Measurements from ENCODE around the gene ITPK1.

DNA sequence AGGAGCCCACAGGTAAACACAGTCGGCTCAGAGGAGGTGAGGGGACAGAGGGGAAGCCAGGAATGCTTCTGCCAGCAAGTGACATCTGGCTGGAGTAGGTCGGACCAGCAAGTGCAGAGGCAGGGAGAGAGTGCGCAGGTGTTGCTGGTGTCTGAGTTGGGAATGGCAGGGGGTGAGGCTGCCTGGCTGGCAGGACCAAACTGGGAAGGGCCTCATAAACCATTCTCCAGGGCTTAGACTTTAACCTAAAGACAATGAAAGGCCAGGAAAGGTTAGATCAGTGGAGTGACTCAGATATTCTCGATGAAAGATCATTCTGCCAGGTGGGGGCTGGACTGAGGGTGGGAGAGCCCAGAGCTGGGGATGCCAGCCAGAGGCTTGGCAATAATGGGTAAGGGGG, 66.4 kb downstream of the ITPK1 start:
- TF ChIP-seq, protein P1, sequence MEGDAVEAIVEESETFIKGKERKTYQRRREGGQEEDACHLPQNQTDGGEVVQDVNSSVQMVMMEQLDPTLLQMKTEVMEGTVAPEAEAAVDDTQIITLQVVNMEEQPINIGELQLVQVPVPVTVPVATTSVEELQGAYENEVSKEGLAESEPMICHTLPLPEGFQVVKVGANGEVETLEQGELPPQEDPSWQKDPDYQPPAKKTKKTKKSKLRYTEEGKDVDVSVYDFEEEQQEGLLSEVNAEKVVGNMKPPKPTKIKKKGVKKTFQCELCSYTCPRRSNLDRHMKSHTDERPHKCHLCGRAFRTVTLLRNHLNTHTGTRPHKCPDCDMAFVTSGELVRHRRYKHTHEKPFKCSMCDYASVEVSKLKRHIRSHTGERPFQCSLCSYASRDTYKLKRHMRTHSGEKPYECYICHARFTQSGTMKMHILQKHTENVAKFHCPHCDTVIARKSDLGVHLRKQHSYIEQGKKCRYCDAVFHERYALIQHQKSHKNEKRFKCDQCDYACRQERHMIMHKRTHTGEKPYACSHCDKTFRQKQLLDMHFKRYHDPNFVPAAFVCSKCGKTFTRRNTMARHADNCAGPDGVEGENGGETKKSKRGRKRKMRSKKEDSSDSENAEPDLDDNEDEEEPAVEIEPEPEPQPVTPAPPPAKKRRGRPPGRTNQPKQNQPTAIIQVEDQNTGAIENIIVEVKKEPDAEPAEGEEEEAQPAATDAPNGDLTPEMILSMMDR (IDR thresholded peaks at IDR 0.05; ENCODE audit: low read length): no peak
- no peak for TF ChIP-seq EZH2 (optimal IDR thresholded peaks at IDR 0.05; ENCODE audit: low read depth, low read length)
